Measurements from ENCODE around the gene VMP1. TPM values are rescaled to one million over a fixed set of nuclear protein-coding genes. Genes with fewer than 3 reads are reported as not detected.

VMP1 gene
- total and polyA plus RNA-seq, 2 donors (not counting 1 experiment from before 2014, with no cell fraction given): 20.4 to 83.5 TPM

GRCh38 chr17:59680314-59680713, 27.1 kb upstream of the VMP1 start:
- WGBS (ENCODE audit: insufficient coverage): 80% methylated on average over 1 of the region's 4 CpGs
- CTCF ChIA-PET: no interaction called here

GRCh38 chr17:59683283-59683682, 24.2 kb upstream of the VMP1 start:
- H3K27me3 ChIP-seq (replicated peaks in 1 of 4; ENCODE audit: control extremely low read depth in 1 of 4, control insufficient read depth in 3 of 4, insufficient read depth in 4 of 4, low read length in 3 of 4): no peaks in the 10 kb centered on the region
- H3K27me3 Mint-ChIP-seq: no peaks in the 10 kb centered on the region

More at GRCh38 chr17:59680314-59680713, 27.1 kb upstream of the VMP1 start:
- Histone ChIP-seq H3K27ac (ENCODE audit: low read length in 2 of 2) (no peak overlapping the region), H3K4me1 (ENCODE audit: control insufficient read depth in 2 of 2, insufficient read depth in 2 of 2, low read length in 2 of 2) (peaks cover 3 to 9% of the 10 kb centered on the region in 2 donors), H3K9ac (ENCODE audit: low read length) (no peak overlapping the region), H4K20me1 (ENCODE audit: control insufficient read depth, insufficient read depth, low read length, poor library complexity, severe bottlenecking) (no peaks in the 10 kb centered on the region), H3K27me3 (replicated peaks in 1 of 4; ENCODE audit: control extremely low read depth in 1 of 4, control insufficient read depth in 3 of 4, insufficient read depth in 4 of 4, low read length in 3 of 4) (no peaks in the 10 kb centered on the region), H3K4me3 (ENCODE audit: control extremely low read depth in 1 of 5, extremely low read depth in 1 of 5, insufficient read depth in 1 of 5, low read depth in 2 of 5, low read length in 4 of 5) (no peak overlapping the region), H3K4me2 (replicated peaks; ENCODE audit: low read depth, low read length, poor library complexity, severe bottlenecking) (no peak overlapping the region), H2AFZ (ENCODE audit: insufficient read depth, low read depth, low read length, poor library complexity, severe bottlenecking) (no peak overlapping the region), H3K9me3 (ENCODE audit: control extremely low read depth in 1 of 3, control insufficient read depth in 2 of 3, insufficient read depth in 1 of 3, low read length in 2 of 3) (no peaks in the 10 kb centered on the region), H3K36me3 (replicated peaks in 1 of 2; ENCODE audit: control extremely low read depth in 1 of 2, control insufficient read depth in 1 of 2, extremely low read depth in 1 of 2, insufficient read depth in 2 of 2, low read length in 1 of 2) (peaks cover 21 to 93% of the 10 kb centered on the region in 2 experiments), H3K79me2 (ENCODE audit: control insufficient read depth, insufficient read depth, low read length) (peaks cover 33% of the 10 kb centered on the region)
- POLR2A ChIA-PET: no interaction called here
- no peaks in the 10 kb centered on the region for H3K9me3 Mint-ChIP-seq (ENCODE audit: insufficient read depth)
- intact Hi-C loops (cut with micrococcal nuclease): no loop called here
- peaks cover 4% of the 10 kb centered on the region for H3K4me1 Mint-ChIP-seq
- DNase-seq: no peak
- TF ChIP-seq CTCF (IDR thresholded peaks at IDR 0.05) (no peak), EZH2 (IDR thresholded peaks at IDR 0.05; ENCODE audit: borderline replicate concordance, insufficient read depth, low read depth, low read length, poor library complexity, severe bottlenecking) (no peak)
- H3K27ac Mint-ChIP-seq: no peak overlapping the region
- no peaks in the 10 kb centered on the region for H3K27me3 Mint-ChIP-seq
- ATAC-seq (ENCODE audit: low read depth): no peak
- H3K4me3 Mint-ChIP-seq: no peak overlapping the region

More at GRCh38 chr17:59683283-59683682, 24.2 kb upstream of the VMP1 start:
- Histone ChIP-seq H3K36me3 (replicated peaks in 1 of 2; ENCODE audit: control extremely low read depth in 1 of 2, control insufficient read depth in 1 of 2, extremely low read depth in 1 of 2, insufficient read depth in 2 of 2, low read length in 1 of 2) (peaks cover 28 to 93% of the 10 kb centered on the region in 2 experiments), H3K79me2 (ENCODE audit: control insufficient read depth, insufficient read depth, low read length) (peaks cover 18% of the 10 kb centered on the region), H3K9me3 (ENCODE audit: control extremely low read depth in 1 of 3, control insufficient read depth in 2 of 3, insufficient read depth in 1 of 3, low read length in 2 of 3) (no peaks in the 10 kb centered on the region), H3K4me1 (ENCODE audit: control insufficient read depth in 2 of 2, insufficient read depth in 2 of 2, low read length in 2 of 2) (no peaks in the 10 kb centered on the region), H3K4me2 (replicated peaks; ENCODE audit: low read depth, low read length, poor library complexity, severe bottlenecking) (no peak overlapping the region), H3K9ac (ENCODE audit: low read length) (no peak overlapping the region), H3K27ac (ENCODE audit: low read length in 2 of 2) (no peak overlapping the region), H4K20me1 (ENCODE audit: control insufficient read depth, insufficient read depth, low read length, poor library complexity, severe bottlenecking) (peaks cover 4% of the 10 kb centered on the region), H2AFZ (ENCODE audit: insufficient read depth, low read depth, low read length, poor library complexity, severe bottlenecking) (no peak overlapping the region), H3K4me3 (ENCODE audit: control extremely low read depth in 1 of 5, extremely low read depth in 1 of 5, insufficient read depth in 1 of 5, low read depth in 2 of 5, low read length in 4 of 5) (no peak overlapping the region)
- no peak overlapping the region for H3K4me3 Mint-ChIP-seq
- ChIA-PET CTCF (interaction anchor here (1.0 to 1.5 kb wide), 3 partner anchors 8 to 231 kb away, joined by 3 to 5 read pairs (median 3); no protein-coding TSS in a partner anchor), POLR2A (interaction anchor here (0.9 kb wide), 1 partner anchor 13 kb away, joined by 3 read pairs; no protein-coding TSS in a partner anchor)
- no peak overlapping the region for H3K27ac Mint-ChIP-seq
- no peaks in the 10 kb centered on the region for H3K9me3 Mint-ChIP-seq (ENCODE audit: insufficient read depth)
- ATAC-seq (ENCODE audit: low read depth) (no peak), DNase-seq (no peak)
- intact Hi-C loops (cut with micrococcal nuclease): no loop called here
- TF ChIP-seq EZH2 (IDR thresholded peaks at IDR 0.05; ENCODE audit: borderline replicate concordance, insufficient read depth, low read depth, low read length, poor library complexity, severe bottlenecking) (no peak), CTCF (IDR thresholded peaks at IDR 0.05) (no peak)
- H3K4me1 Mint-ChIP-seq: peaks cover 9% of the 10 kb centered on the region

Data from B cell (primary cell).